ENCODE measurements around the gene STPG3. TPM values are rescaled to one million over a fixed set of nuclear protein-coding genes. Genes with fewer than 3 reads are reported as not detected.

Gene STPG3
- total and polyA plus RNA-seq, 2 of the 13 experiments (the other 11 are each of a cell fraction or from before 2014, with no cell fraction given), result not detected

GRCh38 chr9:137205126-137206069 is 45.7 kb upstream of the STPG3 start, which contains the start of the genes NDOR1 and TMEM203 (continued):
- TF ChIP-seq BCL6 (CRISPR knock-in tag; IDR thresholded peaks at IDR 0.05), result 0 out of 2 replicates have a peak, but pooled peaks have one; percentile 23
- peak; percentile 98 for TF ChIP-seq ELF1 (CRISPR knock-in tag; IDR thresholded peaks at IDR 0.05)
- peak; percentile 12; the same call in 1 of the 2 replicates for TF ChIP-seq TBX2 (CRISPR knock-in tag; IDR thresholded peaks at IDR 0.05; ENCODE audit: borderline replicate concordance)
- peak; percentile 82 for TF ChIP-seq SP4 (CRISPR knock-in tag; IDR thresholded peaks at IDR 0.05)
- no peak for TF ChIP-seq ZBTB46 (CRISPR knock-in tag; IDR thresholded peaks at IDR 0.05; ENCODE audit: borderline replicate concordance)
- TF ChIP-seq ZNF597 (CRISPR knock-in tag; IDR thresholded peaks at IDR 0.05), result no peak
- peak; percentile 79 for TF ChIP-seq TAF1 (CRISPR knock-in tag; IDR thresholded peaks at IDR 0.05)
- no peak for TF ChIP-seq ZFAT (CRISPR knock-in tag; conservative IDR thresholded peaks at IDR 0.05)
- peak; percentile 54; the same call in 1 of the 2 replicates for TF ChIP-seq HOXA9 (CRISPR knock-in tag; IDR thresholded peaks at IDR 0.05; ENCODE audit: borderline replicate concordance)
- peak; percentile 88 for TF ChIP-seq KMT2A (CRISPR knock-in tag; IDR thresholded peaks at IDR 0.05)
- TF ChIP-seq ZNF609 (CRISPR knock-in tag; IDR thresholded peaks at IDR 0.05; ENCODE audit: borderline replicate concordance), result no peak
- TF ChIP-seq RFX3 (CRISPR knock-in tag; IDR thresholded peaks at IDR 0.05), result no peak
- TF ChIP-seq MEIS2 (CRISPR knock-in tag; IDR thresholded peaks at IDR 0.05), result no peak
- peak; percentile 87 for TF ChIP-seq MXD4 (CRISPR knock-in tag; IDR thresholded peaks at IDR 0.05)
- TF ChIP-seq MTA3 (CRISPR knock-in tag; IDR thresholded peaks at IDR 0.05), result no peak
- TF ChIP-seq ZNF598 (CRISPR knock-in tag; IDR thresholded peaks at IDR 0.05; ENCODE audit: borderline replicate concordance), result 0 out of 2 replicates have a peak, but pooled peaks have one; percentile 34
- TF ChIP-seq SRSF9 (IDR thresholded peaks at IDR 0.05; ENCODE audit: borderline replicate concordance, insufficient read depth, low read depth, low read length, poor library complexity, severe bottlenecking), result no peak
- 0 out of 2 replicates have a peak, but pooled peaks have one; percentile 75 for TF ChIP-seq MAF1 (CRISPR knock-in tag; IDR thresholded peaks at IDR 0.05; ENCODE audit: borderline replicate concordance)
- peak; percentile 62 for TF ChIP-seq HNRNPLL (IDR thresholded peaks at IDR 0.05; ENCODE audit: low read depth, low read length, poor library complexity, severe bottlenecking)
- TF ChIP-seq ZNF232 (CRISPR knock-in tag; IDR thresholded peaks at IDR 0.05; ENCODE audit: borderline replicate concordance), result 0 out of 2 replicates have a peak, but pooled peaks have one; percentile 67

Data from HepG2 (cell line).